GF-D8 (cell line): ENCODE data around the gene LILRB3.
"Not testable (repeated sequence)": the region's sequence is repeated elsewhere in the genome, so short reads cannot be mapped to it uniquely, and the experiment has no call there.

ENCODE experiments used
- DNase-seq: peaks from one replicate; lab custom pipeline; 2025; lab: John Stamatoyannopoulos, UW

Gene LILRB3

DNA sequence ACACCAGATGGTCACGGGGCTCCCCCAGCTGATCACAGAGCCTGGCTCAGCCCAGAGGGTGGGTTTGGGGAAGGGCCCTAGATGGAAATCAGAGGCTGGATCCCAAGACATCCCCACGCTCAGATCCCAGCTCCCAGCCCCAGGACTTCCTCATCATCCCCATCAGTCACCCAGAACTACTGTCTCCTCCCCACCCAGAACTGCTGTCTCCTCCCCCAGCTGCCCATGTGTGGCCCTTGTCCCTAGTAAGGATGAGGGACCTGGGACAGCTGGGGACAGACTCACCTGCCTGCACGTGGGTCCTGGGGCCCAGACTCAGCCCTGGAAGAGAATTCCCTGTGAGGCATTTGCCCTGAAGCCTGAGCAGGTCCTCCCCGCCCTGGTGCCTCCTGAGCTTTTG, 19.4 kb upstream of the LILRB3 start:
- not testable (repeated sequence) for DNase-seq

DNA sequence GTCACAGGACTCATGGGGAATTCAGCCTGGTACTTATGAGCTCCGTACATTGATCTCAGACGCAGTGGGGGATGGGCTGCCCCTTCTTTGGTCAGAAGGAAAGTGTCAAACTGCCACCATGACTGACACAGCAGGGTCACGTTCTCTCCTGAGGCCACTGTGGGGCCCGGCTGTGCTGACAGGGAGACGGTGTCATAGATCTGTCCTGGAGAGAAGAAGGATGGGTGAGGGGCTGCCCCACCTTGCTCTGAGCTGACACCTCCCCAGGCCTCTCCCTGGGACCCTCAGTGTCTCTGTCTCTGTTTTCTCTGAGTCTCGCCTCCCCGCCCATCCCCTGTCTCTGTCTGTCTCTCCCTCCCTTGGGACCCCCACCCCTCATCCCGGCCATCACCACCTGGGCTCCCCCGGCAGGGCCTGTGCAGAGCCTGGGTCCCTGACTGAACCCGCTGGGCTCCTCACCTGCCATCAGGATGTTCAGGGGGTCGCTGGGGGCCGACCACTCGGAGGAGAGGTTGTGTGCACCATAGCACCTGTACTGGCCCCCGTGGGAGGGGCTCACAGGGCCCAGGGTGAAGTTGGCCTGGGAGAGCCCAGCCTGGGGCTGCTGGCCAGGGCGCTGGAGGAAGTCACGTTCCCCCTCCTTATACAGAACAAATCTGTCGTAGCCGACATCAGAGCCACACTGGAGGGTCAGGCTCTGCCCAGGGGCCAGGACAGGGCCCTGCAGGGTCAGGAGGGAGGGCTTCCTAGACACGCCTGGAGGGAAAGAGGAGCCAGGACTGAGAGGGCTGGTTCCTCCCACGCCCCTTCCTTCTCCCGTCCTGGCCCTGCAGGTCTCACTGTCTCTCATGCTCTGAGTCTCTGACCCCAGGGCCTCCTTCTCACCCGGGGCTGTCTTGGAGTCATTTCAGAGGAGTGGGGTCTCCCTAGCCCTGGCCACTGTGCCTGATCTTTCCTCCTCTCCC, 17.8 kb upstream of the LILRB3 start:
- not testable (repeated sequence) for DNase-seq

DNA sequence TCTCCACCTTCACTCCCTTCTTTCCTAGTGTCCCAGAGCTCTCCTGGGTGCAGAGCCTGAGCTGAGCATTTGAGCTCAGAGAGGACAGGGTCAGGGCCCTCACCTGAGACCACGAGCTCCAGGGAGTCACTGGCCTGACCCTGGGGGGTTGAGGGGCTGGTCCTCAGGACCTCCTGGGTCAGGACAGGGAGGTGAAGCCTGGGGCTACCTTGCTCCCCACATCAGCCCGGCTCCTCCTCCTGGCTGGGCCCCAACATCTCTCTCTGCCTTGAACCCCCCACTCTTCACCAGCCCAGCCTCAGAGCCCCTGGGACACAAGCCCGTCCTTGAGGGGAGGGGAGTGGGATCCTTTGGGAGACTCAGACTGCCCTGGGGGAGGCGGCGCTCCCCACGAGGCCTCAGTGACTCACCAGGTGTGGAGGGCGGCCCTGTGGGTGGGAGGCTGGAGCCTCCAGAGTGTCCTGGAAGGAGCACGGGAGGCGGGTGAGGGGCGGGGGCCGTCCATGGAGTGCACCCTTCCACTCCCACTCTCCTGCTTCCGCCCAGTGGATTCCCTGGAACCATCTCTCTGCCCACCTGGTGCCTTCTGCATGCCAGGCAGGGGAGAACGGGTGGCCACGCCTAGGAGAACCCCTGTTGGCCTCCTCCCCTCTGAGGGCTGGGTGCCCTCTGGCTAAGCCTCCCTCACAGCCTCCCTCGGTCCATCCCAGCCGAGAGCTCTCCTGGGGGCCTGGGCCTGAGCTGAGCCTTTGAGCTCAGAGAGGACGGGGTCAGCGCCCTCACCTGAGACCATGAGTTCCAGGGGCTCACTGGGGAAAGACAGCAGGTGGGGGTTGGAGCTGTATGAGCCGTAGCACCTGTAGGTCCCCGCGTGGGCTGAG, 16.9 kb upstream of the LILRB3 start:
- DNase-seq, result not testable (repeated sequence)

DNA sequence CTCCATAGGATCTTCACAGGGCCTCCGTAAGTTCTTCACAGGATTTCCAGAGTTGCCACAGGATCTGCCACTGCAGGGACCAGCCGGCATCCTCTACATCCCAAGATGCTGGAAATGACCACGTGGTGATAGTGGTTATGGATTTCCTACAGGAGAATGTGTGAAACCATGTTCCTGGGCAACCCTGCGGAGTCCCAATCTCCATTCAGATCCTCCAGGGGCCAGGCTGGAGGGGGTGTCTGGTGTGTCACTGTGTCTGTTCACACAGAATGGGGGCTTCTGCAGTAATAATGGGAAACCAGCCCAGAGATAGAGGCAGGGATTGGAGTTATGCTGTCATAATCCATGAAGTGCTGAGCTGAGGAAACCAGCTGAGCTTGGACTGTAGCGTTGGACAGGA, 11.1 kb upstream of the LILRB3 start:
- no peak for DNase-seq

DNA sequence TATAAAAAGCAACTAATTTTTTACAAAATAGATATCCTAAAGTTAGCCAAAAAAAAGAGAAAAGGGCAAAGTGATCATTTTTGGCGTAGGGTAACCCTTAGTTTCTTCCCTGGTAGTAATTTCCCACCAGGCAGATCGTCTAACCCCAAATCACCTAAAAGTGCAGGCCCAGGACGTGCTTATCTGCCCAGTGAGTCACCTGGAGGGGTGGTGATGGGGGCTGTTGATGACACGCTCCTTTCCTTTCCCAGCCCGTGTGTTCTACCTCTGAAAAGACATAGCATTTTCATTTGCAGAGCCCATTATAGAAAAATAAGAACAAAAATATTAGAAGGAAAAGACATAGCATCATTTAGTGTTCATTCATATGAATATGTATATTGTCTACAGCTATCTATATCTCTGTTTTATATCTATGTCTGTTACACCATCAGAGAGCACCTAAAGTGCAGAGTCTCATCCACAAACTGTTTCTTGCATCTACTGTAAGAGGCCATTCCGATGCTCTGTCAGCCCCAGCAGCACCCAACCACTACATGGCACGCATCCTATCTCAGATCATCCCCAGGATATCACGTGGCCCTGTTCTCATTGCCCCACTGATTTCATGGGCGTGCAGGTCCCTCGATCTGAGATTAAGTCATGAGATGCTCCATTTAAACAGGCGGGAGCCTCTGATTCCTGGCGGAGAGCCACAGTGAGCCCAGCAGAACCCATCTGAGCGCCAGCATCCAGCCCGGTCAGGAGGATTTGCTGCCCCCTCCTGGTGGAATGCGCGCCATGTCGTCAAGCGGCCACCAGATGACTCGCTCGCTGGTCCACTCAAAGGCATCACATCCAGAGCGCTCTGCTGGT, 8.5 kb upstream of the LILRB3 start:
- no peak for DNase-seq

DNA sequence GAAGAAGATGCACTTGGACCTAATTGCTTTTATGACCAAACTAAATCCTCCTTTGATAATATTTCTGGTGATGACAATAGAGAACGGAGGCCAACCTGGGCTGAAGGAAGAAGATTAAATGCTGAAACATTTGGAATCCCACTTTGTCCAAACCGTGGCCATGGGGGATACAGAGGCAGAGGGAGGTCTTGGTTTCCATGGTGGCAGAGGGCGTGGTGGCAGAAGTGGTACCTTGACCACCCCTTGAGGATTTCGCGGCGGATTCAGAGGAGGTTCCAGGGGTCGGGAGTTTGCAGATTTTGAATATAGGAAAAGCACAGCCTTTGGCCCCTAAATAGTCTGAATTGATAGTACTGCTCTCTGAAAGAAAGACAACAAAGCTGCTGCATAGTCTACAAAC, 7.2 kb upstream of the LILRB3 start:
- DNase-seq, result no peak

DNA sequence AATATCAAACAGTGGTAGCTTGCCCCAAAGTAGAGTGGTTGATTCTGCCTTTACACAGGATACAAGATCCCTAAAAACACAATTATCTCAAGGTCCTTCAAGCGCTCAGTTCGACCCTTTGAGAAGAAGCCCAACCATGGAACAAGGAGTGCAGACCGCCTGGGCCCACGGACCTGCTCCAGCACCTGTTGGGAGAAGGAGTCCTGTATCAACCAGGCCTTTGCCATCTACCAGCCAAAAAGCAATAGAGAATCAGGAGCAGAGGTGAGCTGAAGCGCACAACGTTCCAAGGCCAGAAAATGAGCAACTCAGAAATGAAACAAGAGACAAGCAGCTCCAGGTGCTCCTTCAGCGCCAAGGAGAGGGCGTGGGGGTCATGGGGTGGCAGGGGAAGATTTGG, 6.3 kb upstream of the LILRB3 start:
- no peak for DNase-seq

DNA sequence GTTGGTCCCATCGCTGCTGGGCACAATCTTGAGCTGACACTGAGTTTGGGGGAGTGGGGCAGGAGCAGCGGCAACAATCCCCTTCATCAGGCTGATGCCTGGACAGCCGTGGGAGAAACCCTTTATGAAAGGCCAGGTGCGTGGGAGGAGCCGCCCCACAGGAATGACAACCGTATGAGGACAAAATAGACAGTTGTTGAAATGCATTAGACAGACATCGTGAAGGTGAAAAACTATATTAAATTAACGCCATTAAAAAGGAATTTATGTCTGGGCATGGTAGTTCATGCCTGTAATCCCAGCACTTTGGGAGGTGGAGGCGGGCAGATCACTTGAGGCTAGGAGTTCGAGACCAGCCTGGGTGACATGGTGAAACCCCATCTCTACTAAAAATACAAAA, 1.8 kb upstream of the LILRB3 start:
- not testable (repeated sequence) for DNase-seq

DNA sequence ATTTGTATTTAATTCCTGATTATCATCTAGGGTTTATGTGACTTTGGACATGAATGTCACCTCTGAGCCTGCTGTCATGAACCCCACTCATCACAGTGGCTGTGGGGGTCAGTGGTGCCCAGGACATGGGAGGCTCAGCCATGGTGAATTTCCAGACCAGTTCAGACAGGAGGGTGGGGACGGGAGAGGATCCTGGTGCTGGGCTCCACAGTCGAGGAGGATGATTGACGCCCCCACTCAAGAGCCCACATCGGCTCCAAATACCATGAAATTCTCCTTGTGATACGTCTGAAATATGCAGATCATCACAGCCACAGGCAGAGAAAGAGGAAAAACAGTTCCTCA, 1.1 kb upstream of the LILRB3 start:
- not testable (repeated sequence) for DNase-seq

DNA sequence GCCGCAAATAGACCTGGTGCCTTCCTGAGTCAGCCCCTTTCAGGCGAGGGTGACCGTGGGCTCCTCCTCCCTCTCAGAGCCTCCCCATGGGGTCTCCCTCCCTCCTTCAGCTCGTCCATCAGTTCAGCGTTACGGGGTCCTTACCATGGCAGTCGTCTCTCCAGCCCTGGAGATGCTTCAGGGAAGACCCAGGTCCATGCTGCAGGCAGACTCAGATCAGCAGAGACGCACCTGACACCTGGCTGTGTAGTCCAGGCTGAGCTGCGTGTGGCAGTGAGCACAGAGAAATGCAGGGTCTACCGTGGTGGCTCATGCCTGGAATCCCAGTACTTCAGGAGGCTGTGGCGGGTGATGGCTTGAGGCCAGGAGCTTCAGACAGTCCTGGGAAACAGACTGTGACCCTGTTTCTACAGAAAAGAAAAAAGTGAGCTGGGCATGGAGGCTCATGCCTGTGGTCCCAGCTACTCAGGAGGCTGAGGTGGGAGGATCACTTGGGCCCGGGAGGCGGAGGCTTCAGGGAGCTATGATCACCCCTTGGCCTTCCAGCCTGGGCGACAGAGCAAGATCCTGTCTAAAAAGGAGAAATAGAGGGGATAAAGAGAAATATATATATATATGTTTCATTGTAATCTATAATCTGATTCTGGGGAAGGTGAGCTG, 600 bp upstream of the LILRB3 start:
- DNase-seq, result not testable (repeated sequence)

DNA sequence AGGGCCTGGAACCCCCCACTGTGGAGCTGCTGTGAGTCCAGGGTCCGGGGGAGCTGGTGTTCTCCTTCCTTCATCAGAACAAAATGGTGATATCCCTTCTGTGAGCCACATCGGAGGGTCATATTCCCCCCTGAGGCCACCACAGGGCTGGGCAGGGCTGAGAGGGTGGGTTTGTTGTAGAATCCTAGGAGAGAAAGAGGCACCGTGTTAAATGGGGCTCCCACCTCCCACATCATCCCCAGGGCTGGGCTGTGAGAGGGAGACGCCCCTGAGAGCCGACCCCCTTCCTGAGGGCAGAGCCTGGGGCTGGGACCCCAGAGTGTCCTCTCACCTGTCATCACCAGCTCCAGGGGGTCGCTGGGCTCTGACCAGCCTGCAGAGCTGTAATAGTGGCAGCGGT, 860 bp downstream of the LILRB3 start:
- not testable (repeated sequence) for DNase-seq

DNA sequence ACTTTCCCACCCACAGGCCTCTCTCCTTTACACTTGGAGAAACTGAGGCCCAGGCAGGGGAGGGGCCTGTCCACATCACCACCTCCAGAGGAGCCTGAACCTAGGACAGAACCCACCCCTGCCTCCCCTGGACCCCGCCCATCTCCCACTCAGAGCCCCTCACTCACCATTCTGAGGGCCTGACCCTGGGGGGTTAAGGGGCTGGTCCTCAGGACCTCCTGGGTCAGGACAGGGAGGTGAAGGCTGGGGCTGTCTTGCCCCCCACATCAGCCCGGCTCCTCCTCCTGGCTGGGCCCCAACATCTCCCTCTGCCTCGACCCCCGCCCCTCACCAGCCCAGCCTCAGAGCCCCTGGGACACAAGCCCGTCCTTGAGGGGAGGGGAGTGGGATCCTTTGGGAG, 3.1 kb downstream of the LILRB3 start:
- not testable (repeated sequence) for DNase-seq

DNA sequence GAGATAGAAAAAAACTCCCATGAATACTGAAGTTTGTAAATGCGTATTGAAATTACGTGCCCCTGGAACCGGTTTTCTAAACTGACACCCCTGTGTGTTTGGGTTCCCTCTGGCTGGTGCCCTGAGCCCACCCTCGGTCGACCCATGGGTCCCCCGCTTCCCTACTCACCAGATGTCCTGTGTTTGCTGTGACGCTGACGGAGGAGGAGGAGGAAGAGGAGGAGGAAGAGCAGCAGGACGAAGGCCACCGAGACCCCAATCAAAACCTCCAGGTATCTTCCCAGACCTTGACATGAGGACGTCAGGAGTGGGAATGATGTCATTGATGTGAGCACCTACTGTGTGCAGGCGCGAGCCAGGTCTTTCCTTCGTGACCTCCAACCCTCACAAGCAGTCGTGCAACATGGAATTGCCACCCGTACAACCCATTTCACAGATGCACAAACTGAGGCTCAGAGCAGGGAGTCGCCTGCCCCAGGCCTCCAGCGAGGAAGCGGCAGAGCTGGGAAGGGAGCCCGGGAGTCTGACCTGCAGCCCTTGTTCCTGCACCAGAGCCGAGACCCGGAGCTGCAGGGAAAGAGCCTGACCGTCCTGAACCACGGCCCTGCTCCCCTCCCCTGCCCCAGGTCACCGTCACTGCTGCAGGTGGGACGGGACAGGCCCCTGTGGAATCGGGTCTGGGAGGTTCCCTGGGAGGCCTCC, 3.7 kb downstream of the LILRB3 start:
- no peak for DNase-seq

DNA sequence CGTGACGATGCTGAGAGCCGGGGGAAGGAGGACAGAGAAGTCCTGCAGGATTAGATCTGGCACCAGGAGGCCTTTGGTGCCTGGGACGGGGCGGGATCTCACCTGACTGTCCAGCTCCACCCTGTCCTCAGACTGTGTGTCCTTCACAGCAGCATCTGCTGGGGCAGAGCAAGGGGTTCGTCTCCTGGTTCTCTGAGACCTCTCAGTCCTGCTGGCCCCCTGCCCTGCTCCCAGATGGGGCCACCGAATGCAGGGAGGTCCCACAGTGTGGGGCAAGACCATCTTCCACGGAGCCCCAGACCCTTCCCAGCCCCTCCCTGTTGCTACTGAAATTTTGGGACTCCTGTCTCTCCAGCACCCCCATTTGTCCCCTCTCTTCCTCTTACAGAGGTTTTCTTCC, 4.5 kb downstream of the LILRB3 start:
- no peak for DNase-seq

DNA sequence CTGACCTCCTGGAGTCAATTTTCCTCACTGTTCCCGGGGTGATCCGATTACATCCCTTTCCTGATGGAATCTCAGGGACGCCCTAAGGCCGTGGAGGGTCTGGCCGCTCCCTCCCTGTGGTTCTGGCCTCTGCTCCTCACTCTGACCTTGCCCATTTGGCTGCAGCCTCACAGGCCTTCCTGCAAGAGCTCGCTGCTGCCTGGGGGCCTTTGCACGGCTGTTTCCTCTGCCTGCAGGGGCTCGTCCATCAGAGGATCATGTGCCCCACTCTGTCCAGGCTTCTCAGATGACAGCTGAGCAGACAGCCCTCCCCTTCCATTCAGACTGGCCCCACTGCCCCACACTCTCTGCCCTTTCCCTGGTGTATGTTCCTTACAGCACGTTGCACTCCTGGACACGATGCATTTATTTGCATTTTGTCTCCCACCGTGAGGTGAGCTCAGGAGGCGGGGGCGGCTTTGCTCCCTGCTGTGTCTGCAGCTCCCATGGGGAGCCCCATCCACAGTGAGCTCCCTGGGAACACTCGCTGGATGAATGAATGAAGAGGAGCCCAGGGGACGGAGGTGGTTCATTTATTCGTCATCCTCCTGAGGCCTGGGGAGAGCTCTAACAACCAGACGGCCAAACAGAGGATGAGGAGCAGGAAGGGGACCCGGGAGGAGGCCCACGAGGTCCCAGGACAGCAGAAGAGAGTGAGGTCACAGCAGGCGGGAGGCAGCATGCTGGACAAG, 5.1 kb downstream of the LILRB3 start:
- not testable (repeated sequence) for DNase-seq

DNA sequence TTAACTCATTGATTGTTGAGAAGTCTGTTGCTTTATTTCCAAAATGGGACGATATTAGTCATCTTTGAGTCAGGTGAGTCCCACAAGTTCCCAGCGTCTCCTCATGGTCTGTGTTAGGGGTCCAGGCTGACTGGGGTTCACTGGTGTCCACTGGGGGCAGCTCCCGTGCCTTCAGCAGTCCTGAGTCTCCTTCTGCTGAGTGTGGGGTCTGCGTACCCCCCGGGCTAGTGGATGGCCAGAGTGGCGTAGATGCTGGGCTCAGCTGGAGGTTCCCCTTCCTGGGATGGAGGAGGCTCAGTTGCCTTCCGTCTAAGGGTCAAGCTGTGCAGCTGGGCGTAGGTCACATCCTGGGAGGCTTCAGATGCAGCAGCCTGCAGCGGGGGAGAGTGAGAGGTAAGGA, 5.9 kb downstream of the LILRB3 start:
- DNase-seq, result no peak

DNA sequence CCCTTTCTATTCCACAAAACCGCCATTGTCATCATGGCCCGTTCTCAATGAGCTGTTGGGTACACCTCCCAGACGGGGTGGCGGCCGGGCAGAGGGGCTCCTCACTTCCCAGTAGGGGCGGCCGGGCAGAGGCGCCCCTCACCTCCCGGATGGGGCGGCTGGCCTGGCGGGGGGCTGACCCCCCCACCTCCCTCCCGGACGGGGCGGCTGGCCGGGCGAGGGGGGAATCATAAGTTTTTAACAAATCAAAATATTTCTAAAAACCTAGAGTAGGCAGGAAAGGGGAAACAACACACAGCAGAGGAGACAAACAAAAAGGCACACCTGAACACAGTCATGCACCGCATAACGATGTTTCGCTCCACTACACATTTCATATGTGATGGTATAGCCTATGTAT, 8.1 kb downstream of the LILRB3 start:
- DNase-seq, result not testable (repeated sequence)

DNA sequence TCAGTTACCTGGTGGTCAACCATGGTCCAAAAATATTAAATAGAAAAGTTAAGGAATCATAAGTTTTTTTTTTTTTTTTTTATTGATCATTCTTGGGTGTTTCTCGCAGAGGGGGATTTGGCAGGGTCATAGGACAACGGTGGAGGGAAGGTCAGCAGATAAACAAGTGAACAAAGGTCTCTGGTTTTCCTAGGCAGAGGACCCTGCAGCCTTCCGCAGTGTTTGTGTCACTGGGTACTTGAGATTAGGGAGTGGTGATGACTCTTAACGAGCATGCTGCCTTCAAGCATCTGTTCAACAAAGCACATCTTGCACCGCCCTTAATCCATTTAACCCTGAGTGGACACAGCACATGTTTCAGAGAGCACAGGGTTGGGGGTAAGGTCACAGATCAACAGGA, 8.6 kb downstream of the LILRB3 start:
- not testable (repeated sequence) for DNase-seq

DNA sequence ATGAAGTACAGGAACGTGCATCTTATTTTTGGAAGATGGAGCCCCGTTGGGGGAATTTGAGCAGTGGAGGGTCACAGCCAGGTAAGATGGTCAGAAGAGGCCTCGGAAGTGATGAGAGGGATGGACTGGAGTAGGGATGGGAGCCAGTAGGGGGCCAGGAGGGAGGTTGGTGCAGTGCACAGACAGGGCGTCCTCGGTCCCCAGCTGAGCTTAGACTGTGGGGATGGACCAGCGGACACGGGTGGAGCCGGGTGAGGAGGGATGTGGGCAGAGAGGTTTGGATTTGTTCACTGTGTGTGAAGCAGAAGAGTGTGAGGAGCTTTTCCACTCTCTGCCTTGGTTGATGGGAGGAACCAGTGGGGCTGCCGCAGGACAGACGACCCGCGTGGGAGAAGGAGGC, 11.6 kb downstream of the LILRB3 start:
- no peak for DNase-seq
